OCI-LY1 (cell line): Measurements from ENCODE around the gene ZNF593.

Source experiments
- CTCF ChIP-seq: fragments of 200-600 bp; sonication (generic), shearing (Covaris generic); IDR thresholded peaks from 2 replicates; pipeline ENCODE4 v1.5.1; 2017; ENCODE audit warnings: mild to moderate bottlenecking, antibody characterized with exemption, low read length, moderate library complexity, mixed read lengths
- EZH2 ChIP-seq: fragments of 200-600 bp; sonication (generic), shearing (Covaris generic); IDR thresholded peaks from 2 replicates; pipeline ENCODE4 v1.8.0; 2017; ENCODE audit warnings: borderline replicate concordance, mixed run types, mild to moderate bottlenecking, antibody characterized with exemption, low read length, moderate library complexity, mixed read lengths

GRCh38 chr1:26177182-26177684 is 7.5 kb downstream of the ZNF593 start, which contains the start of gene CNKSR1:
- no peak for TF ChIP-seq CTCF
- TF ChIP-seq EZH2 = no peak
